Measurements from ENCODE around the gene SCN4B. TPM values are rescaled to one million over a fixed set of nuclear protein-coding genes. Genes with fewer than 3 reads are reported as not detected.

SCN4B gene, protein sequence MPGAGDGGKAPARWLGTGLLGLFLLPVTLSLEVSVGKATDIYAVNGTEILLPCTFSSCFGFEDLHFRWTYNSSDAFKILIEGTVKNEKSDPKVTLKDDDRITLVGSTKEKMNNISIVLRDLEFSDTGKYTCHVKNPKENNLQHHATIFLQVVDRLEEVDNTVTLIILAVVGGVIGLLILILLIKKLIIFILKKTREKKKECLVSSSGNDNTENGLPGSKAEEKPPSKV
- total RNA-seq (2022; extraction: Qiagen RNA extraction), result 0.06 to 0.21 TPM (median 0.07 TPM) in 4 of 5 replicates, not detected in the other

GRCh38 chr11:118152552-118153471, at the start of gene SCN4B:
SCN4B (minus strand) TSS chr11:118152823; CDS start chr11:118152673, 150 bp downstream.

GRCh38 chr11:118175993-118176777, 23.6 kb upstream of the SCN4B start, which contains the start of gene SCN2B:
SCN2B (minus strand) TSS chr11:118176639; CDS start chr11:118176431, 208 bp downstream.

DNA sequence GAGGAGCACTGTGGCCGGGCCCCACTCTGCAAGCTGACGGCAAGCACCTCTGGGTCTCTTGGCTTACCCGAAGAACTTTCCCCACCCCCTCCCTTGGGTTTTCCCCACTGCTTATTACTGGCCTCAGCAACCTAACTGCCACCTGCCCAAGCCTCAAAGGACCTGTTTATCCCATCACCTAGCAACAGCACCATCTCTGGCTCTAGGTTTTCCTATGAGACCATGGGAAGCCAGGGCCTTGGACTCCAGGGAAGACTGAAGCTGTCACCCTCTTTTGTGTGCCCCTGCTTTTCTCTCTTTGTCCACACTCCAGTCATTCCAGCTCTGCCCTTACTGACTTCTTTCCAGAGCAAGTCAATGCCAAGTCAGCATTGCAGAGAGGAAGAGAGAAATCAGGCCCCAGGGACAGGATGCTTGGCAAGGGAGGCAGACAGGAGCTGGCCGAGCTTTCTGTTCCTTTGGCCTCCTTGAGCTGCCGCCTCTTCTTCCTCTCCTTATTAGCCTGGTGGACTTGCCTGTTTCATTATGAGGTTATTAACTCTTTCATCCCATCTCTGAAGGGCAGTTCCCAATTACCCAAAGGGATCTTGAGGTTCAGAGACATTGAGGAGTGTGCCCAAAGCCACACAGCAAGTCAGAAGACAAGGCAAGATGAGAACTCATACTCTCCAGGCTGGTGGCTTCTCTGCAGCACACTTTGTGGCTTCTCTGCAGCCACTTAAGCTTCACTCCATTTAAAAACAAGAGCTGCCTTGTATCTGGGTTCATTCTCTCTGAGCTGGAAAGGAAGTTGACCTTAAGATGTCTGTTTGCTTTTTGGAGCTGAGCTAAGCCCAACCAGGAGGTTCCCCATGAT, 65.5 kb downstream of the SCN4B start, which contains the start of gene SMIM35:
Gene SMIM35 (minus strand): TSS at position 51 of the 856 bp plus-strand sequence. CDS start 206 bp downstream, outside the sequence.

Other genes with a start within 250 kb of the SCN4B start
- 0.02 TPM in 2 of 5 replicates, not detected in the others for gene TMPRSS13, start 223.4 kb downstream of the SCN4B start, total RNA-seq (2022; extraction: Qiagen RNA extraction)
- gene IL10RA, start 166.4 kb downstream of the SCN4B start, total RNA-seq (2022; extraction: Qiagen RNA extraction), result 0.05 to 0.13 TPM (median 0.10 TPM) in 4 of 5 replicates, not detected in the other
- not detected in 5 replicates for gene TMPRSS4, start 75.7 kb downstream of the SCN4B start, total RNA-seq (2022; extraction: Qiagen RNA extraction)
- not detected in 5 replicates for gene SMIM35, start 65.9 kb downstream of the SCN4B start, total RNA-seq (2022; extraction: Qiagen RNA extraction)
- not detected in 5 replicates for gene SCN2B, start 23.8 kb upstream of the SCN4B start, total RNA-seq (2022; extraction: Qiagen RNA extraction)
- not detected in 5 replicates for gene JAML, start 72.2 kb upstream of the SCN4B start, total RNA-seq (2022; extraction: Qiagen RNA extraction)
- 0.26 to 0.48 TPM (median 0.36 TPM) in 5 replicates for gene MPZL3, start 99.5 kb upstream of the SCN4B start, total RNA-seq (2022; extraction: Qiagen RNA extraction)
- gene MPZL2, start 111.5 kb upstream of the SCN4B start, total RNA-seq (2022; extraction: Qiagen RNA extraction), result 0.03 to 0.15 TPM (median 0.08 TPM) in 4 of 5 replicates, not detected in the other
- not detected in 5 replicates for gene CD3E, start 151.9 kb upstream of the SCN4B start, total RNA-seq (2022; extraction: Qiagen RNA extraction)
- gene CD3D, start 189.9 kb upstream of the SCN4B start, total RNA-seq (2022; extraction: Qiagen RNA extraction), result not detected in 5 replicates
- not detected in 5 replicates for gene CD3G, start 191.5 kb upstream of the SCN4B start, total RNA-seq (2022; extraction: Qiagen RNA extraction)
- 8.5 to 12.5 TPM (median 9.1 TPM) in 5 replicates for gene UBE4A, start 206.8 kb upstream of the SCN4B start, total RNA-seq (2022; extraction: Qiagen RNA extraction)
- gene ATP5MG, start 248.8 kb upstream of the SCN4B start, total RNA-seq (2022; extraction: Qiagen RNA extraction), result 119 to 208 TPM (median 188 TPM) in 5 replicates

Data from A549 treated with Hydrocortisone at 1 μM for 4 hours (cell line).